Upper lobe of left lung (tissue), 6 donors: ENCODE measurements around the gene CREBRF. TPM values are rescaled to one million over a fixed set of nuclear protein-coding genes. Genes with fewer than 3 reads are reported as not detected.
"Not testable (repeated sequence)": the region's sequence is repeated elsewhere in the genome, so short reads cannot be mapped to it uniquely, and the experiment has no call there.

Experiments used
- ATAC-seq, 2 donors: fragments of 200-7000 bp; cut with Tn5 transposase; one replicate each; pipeline ENCODE4 v1.9.1; 2022; ENCODE audit warnings: mild to moderate bottlenecking in 2 of 2, moderate library complexity in 2 of 2; ENCODE audit not compliant: low FRiP score in 2 of 2
- DNase-seq, 2 donors: peaks; one replicate each; pipeline ENCODE4 v3.0.0-alpha.2; 2019 to 2020
- H3K27ac ChIP-seq, 4 donors: fragments of 200-600 bp; sonication (generic); one replicate each; pipeline ENCODE4 v1.5.1; 2016 to 2019
- H3K27me3 ChIP-seq, 4 donors: fragments of 200-600 bp; sonication (generic); one replicate each; pipeline ENCODE4 v1.5.1; 2017 to 2019
- H3K36me3 ChIP-seq, 4 donors: fragments of 200-600 bp; sonication (generic); one replicate each; pipeline ENCODE4 v1.5.1; 2016 to 2019
- H3K4me1 ChIP-seq, 4 donors: fragments of 200-600 bp; sonication (generic); one replicate each; pipeline ENCODE4 v1.5.1; 2018 to 2019
- H3K4me3 ChIP-seq, 4 donors: fragments of 200-600 bp; sonication (generic); one replicate each; pipeline ENCODE4 v1.5.1; 2017 to 2019; ENCODE audit warnings: mild to moderate bottlenecking in 2 of 4, moderate library complexity in 1 of 4
- H3K9me3 ChIP-seq, 4 donors: fragments of 200-600 bp; sonication (generic); one replicate each; pipeline ENCODE4 v1.5.1; 2018 to 2019
- CTCF ChIP-seq, 6 experiments: fragments of 450-650 bp in 4 of 6; fragments of 200-600 bp in 2 of 6; sonication (generic) in 2 of 6; IDR thresholded peaks; one replicate each; pipeline ENCODE4 v1.5.1; 2016 to 2019; ENCODE audit warnings: antibody characterized with exemption in 6 of 6
- EP300 ChIP-seq, 4 donors: sonication (generic); formaldehyde crosslinking; IDR thresholded peaks; one replicate each; pipeline ENCODE4 v1.5.1; 2017; ENCODE audit warnings: antibody characterized with exemption in 4 of 4, control low read depth in 2 of 4
- POLR2A ChIP-seq, 4 donors: fragments of 450-650 bp; IDR thresholded peaks; one replicate each; pipeline ENCODE4 v1.5.1; 2016 to 2017; ENCODE audit warnings: antibody characterized with exemption in 4 of 4, mild to moderate bottlenecking in 2 of 4
- POLR2AphosphoS5 ChIP-seq, 2 donors: sonication (generic); formaldehyde crosslinking; IDR thresholded peaks; one replicate each; pipeline ENCODE4 v1.5.1; 2017; ENCODE audit warnings: antibody characterized with exemption in 2 of 2
- WGBS, 2 donors: methylation state at CpG; one replicate each; pipeline ENCODE4 v1.1.5; 2017 to 2018; 5-methylcytosine and 5-hydroxymethylcytosine counted together
- total RNA-seq, 6 donors: library from RNA; depleted of rRNA in 4 of 6; stranded (reverse); fragments of >200 nt in 4 of 6; gene quantifications; one replicate each; pipeline versions ENCODE4 v1.1.0 to v1.2.1, GENCODE V29; 2016 to 2021
- donor health status: DM: no; HTN: no; CAD: no; lungs with moderate emphysema.
- donor health status: DM: no; HTN: yes; CAD: no; lungs with severe emphysema.

The CREBRF gene
- total RNA-seq, 6 donors from 2014 or later, result 22.0 to 65.0 (median 38.0) TPM

GRCh38 chr5:173119719-173120118 lies 63.6 kb downstream of the CREBRF start:
- Histone ChIP-seq H3K9me3 (peaks cover 0 to 9% (median 0%) of the 10 kb centered on the region in 4 donors), H3K27me3 (no peaks in the 10 kb centered on the region), H3K36me3 (peaks cover 5 to 49% (median 25%) of the 10 kb centered on the region in 4 donors), H3K4me3 (no peak overlapping the region), H3K4me1 (no peaks in the 10 kb centered on the region), H3K27ac (no peak overlapping the region)
- TF ChIP-seq EP300 (IDR thresholded peaks at IDR 0.05), result no peak
- TF ChIP-seq POLR2A (IDR thresholded peaks at IDR 0.05), result no peak
- TF ChIP-seq CTCF (IDR thresholded peaks at IDR 0.05), result no peak
- no peak for TF ChIP-seq POLR2AphosphoS5 (IDR thresholded peaks at IDR 0.05)
- DNase-seq (no peak), ATAC-seq (no peak)
- whole genome bisulfite sequencing, 2 donors, result 97 to 100% methylated on average over 1 of the region's 1 CpG

GRCh38 chr5:173123416-173123815 lies 67.3 kb downstream of the CREBRF start:
- Histone ChIP-seq H3K4me1 (no peaks in the 10 kb centered on the region), H3K27ac (no peak overlapping the region), H3K4me3 (no peak overlapping the region), H3K9me3 (peaks cover 0 to 9% (median 0%) of the 10 kb centered on the region in 4 donors), H3K27me3 (no peaks in the 10 kb centered on the region), H3K36me3 (peaks cover 5 to 65% (median 23%) of the 10 kb centered on the region in 4 donors)
- ATAC-seq (peak in 1 of 2 donors; percentile 58), DNase-seq (no peak)
- whole genome bisulfite sequencing, 2 donors, result 78 to 90% methylated on average over 3 of the region's 3 CpGs
- TF ChIP-seq CTCF (IDR thresholded peaks at IDR 0.05), result no peak
- no peak for TF ChIP-seq EP300 (IDR thresholded peaks at IDR 0.05)
- no peak for TF ChIP-seq POLR2AphosphoS5 (IDR thresholded peaks at IDR 0.05)
- TF ChIP-seq POLR2A (IDR thresholded peaks at IDR 0.05), result no peak

- H3K27ac ChIP-seq, H3K9me3 ChIP-seq, H3K4me3 ChIP-seq, ATAC-seq, DNase-seq, H3K27me3 ChIP-seq, H3K4me1 ChIP-seq: not testable (repeated sequence)
- peaks cover 3 to 53% (median 17%) of the 10 kb centered on the region in 4 donors for H3K36me3 ChIP-seq
- WGBS, 2 donors, result 87 to 92% methylated on average over 3 to 6 of the region's 6 CpGs
Measured at GRCh38 chr5:173132166-173132565, 76.0 kb downstream of the CREBRF start.

- TF ChIP-seq POLR2A (IDR thresholded peaks at IDR 0.05) (no peak), CTCF (IDR thresholded peaks at IDR 0.05) (no peak), EP300 (IDR thresholded peaks at IDR 0.05) (no peak), POLR2AphosphoS5 (IDR thresholded peaks at IDR 0.05) (no peak)
- WGBS, 2 donors, result 87% methylated on average over 3 of the region's 3 CpGs
- DNase-seq (no peak), ATAC-seq (no peak)
- Histone ChIP-seq H3K4me1 (peaks cover 0 to 2% (median 0%) of the 10 kb centered on the region in 4 donors), H3K27me3 (no peaks in the 10 kb centered on the region), H3K9me3 (no peaks in the 10 kb centered on the region), H3K4me3 (no peak overlapping the region), H3K27ac (no peak overlapping the region), H3K36me3 (peaks cover 0 to 30% (median 2%) of the 10 kb centered on the region in 4 donors)
Measured at GRCh38 chr5:173138707-173139106, 82.6 kb downstream of the CREBRF start.

GRCh38 chr5:173139631-173140030 lies 83.5 kb downstream of the CREBRF start:
- no peaks in the 10 kb centered on the region for H3K9me3 ChIP-seq
- 72 to 86% methylated on average over 1 of the region's 1 CpG for WGBS, 2 donors
- peaks cover 0 to 7% (median 3%) of the 10 kb centered on the region in 4 donors for H3K4me1 ChIP-seq
- no peaks in the 10 kb centered on the region for H3K27me3 ChIP-seq
- no peak overlapping the region for H3K27ac ChIP-seq
- H3K4me3 ChIP-seq, result no peak overlapping the region
- no peak for TF ChIP-seq POLR2A (IDR thresholded peaks at IDR 0.05)
- TF ChIP-seq POLR2AphosphoS5 (IDR thresholded peaks at IDR 0.05), result no peak
- no peak for TF ChIP-seq EP300 (IDR thresholded peaks at IDR 0.05)
- no peak for TF ChIP-seq CTCF (IDR thresholded peaks at IDR 0.05)
- ATAC-seq, result no peak
- H3K36me3 ChIP-seq, result peaks cover 0 to 26% (median 0%) of the 10 kb centered on the region in 4 donors
- DNase-seq, result peak in 1 of 2 donors; percentile 37
